Parathyroid adenoma (tissue), 2 donors: Measurements from ENCODE around the gene GRIK4.

Experiments
- H2AFZ ChIP-seq: fragments of 300-600 bp; sonication (generic); one replicate; pipeline ENCODE4 v1.7.0; 2017; ENCODE audit warnings: antibody characterized with exemption, mild to moderate bottlenecking
- H3K27ac ChIP-seq: fragments of 300-600 bp; sonication (generic); one replicate; pipeline ENCODE4 v1.7.0; 2017
- H3K27me3 ChIP-seq: fragments of 300-600 bp; sonication (generic); one replicate; pipeline ENCODE4 v1.7.0; 2017; ENCODE audit warnings: low read length; ENCODE audit not compliant: control insufficient read depth, insufficient read depth
- H3K36me3 ChIP-seq: fragments of 300-600 bp; sonication (generic); one replicate; pipeline ENCODE4 v1.7.0; 2017; ENCODE audit warnings: low read length; ENCODE audit not compliant: control insufficient read depth, insufficient read depth
- H3K4me1 ChIP-seq: fragments of 300-600 bp; sonication (generic); one replicate; pipeline ENCODE4 v1.7.0; 2017; ENCODE audit warnings: control low read depth
- H3K4me2 ChIP-seq: fragments of 300-600 bp; sonication (generic); one replicate; pipeline ENCODE4 v1.7.0; 2017; ENCODE audit warnings: low read length
- H3K4me3 ChIP-seq: fragments of 300-600 bp; sonication (generic); one replicate; pipeline ENCODE4 v1.7.0; 2017; ENCODE audit warnings: low read depth, low read length
- H3K79me2 ChIP-seq: fragments of 300-600 bp; sonication (generic); one replicate; pipeline ENCODE4 v1.7.0; 2017; ENCODE audit warnings: control low read depth
- H3K9ac ChIP-seq: fragments of 300-600 bp; sonication (generic); one replicate; pipeline ENCODE4 v1.7.0; 2017; ENCODE audit warnings: mild to moderate bottlenecking
- H3K9me3 ChIP-seq: fragments of 300-600 bp; sonication (generic); one replicate; pipeline ENCODE4 v1.7.0; 2017; ENCODE audit warnings: low read length; ENCODE audit not compliant: control insufficient read depth
- CTCF ChIP-seq: fragments of 300-600 bp; sonication (generic); IDR thresholded peaks from one replicate; pipeline ENCODE4 v1.7.0; 2017; ENCODE audit warnings: antibody characterized with exemption, mild to moderate bottlenecking
- donor health status: primary hyperparathyroidism.

Gene GRIK4

DNA sequence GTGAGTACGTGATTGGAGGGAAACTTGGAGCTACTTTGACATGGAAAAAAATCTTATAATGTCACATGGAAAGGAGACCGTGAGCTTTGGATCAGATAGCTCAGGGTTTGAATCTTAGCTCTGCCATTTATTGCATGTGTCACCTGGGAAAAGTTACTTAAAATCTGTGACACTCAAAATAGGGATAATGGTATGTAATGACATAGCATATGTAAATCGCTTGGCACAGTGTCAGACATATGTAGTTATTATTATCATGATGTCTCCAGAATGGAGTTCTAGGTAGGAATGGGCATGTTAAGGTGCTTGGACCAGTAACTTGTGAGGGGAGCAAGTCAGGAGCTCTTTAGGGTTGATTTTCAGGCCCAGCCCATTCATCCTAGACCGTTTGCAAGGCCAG is 75.8 kb downstream of the GRIK4 start:
- no peak overlapping the region for H3K4me2 ChIP-seq
- no peak overlapping the region for H3K4me3 ChIP-seq
- no peaks in the 10 kb centered on the region for H3K79me2 ChIP-seq
- H3K27ac ChIP-seq, result no peak overlapping the region
- no peaks in the 10 kb centered on the region for H3K4me1 ChIP-seq
- no peaks in the 10 kb centered on the region for H3K36me3 ChIP-seq
- H3K27me3 ChIP-seq, result no peaks in the 10 kb centered on the region
- no peak for TF ChIP-seq CTCF
- H3K9ac ChIP-seq, result no peak overlapping the region
- no peak overlapping the region for H2AFZ ChIP-seq
- H3K9me3 ChIP-seq, result no peaks in the 10 kb centered on the region

- no peak overlapping the region for H3K4me3 ChIP-seq
- no peaks in the 10 kb centered on the region for H3K27me3 ChIP-seq
- H3K27ac ChIP-seq, result no peak overlapping the region
- no peak overlapping the region for H3K9ac ChIP-seq
- no peak overlapping the region for H3K4me2 ChIP-seq
- H2AFZ ChIP-seq, result no peak overlapping the region
- TF ChIP-seq CTCF, result no peak
- no peaks in the 10 kb centered on the region for H3K9me3 ChIP-seq
- no peaks in the 10 kb centered on the region for H3K36me3 ChIP-seq
- no peaks in the 10 kb centered on the region for H3K4me1 ChIP-seq
- H3K79me2 ChIP-seq, result no peaks in the 10 kb centered on the region
These were observed 77.8 kb downstream of the GRIK4 start for GRCh38 chr11:120589376-120589775.

GRCh38 chr11:120590472-120590871 is 78.9 kb downstream of the GRIK4 start:
- Histone ChIP-seq H3K4me1 (no peaks in the 10 kb centered on the region), H3K27me3 (no peaks in the 10 kb centered on the region), H3K27ac (no peak overlapping the region), H3K79me2 (no peaks in the 10 kb centered on the region), H3K4me3 (no peak overlapping the region), H3K9me3 (no peaks in the 10 kb centered on the region), H2AFZ (no peak overlapping the region), H3K9ac (no peak overlapping the region), H3K36me3 (no peaks in the 10 kb centered on the region), H3K4me2 (no peak overlapping the region)
- TF ChIP-seq CTCF, result no peak

DNA sequence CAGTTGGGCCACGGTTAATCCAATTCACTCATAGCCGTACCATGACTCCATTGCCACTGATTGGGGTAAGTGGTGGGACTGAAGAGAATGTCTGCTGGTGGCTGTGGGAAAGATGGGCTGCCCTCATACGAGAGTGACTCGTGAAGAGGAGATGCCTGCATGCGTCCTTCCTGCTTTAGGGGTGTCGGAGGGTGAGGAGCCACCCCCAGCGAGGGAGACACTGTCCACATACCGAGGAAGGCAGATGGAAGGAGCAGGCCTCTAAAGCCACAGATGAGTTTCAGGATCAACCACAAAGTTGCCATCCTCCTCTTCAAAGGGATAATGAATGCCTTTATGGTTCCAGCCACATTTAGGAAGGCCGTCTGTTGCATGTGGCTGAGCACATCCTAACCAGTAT is 83.2 kb downstream of the GRIK4 start:
- H3K4me2 ChIP-seq, result no peak overlapping the region
- no peaks in the 10 kb centered on the region for H3K9me3 ChIP-seq
- H3K27ac ChIP-seq, result no peak overlapping the region
- H3K4me1 ChIP-seq, result no peaks in the 10 kb centered on the region
- H3K36me3 ChIP-seq, result no peaks in the 10 kb centered on the region
- H3K27me3 ChIP-seq, result no peaks in the 10 kb centered on the region
- no peak for TF ChIP-seq CTCF
- no peak overlapping the region for H2AFZ ChIP-seq
- no peak overlapping the region for H3K4me3 ChIP-seq
- no peaks in the 10 kb centered on the region for H3K79me2 ChIP-seq
- no peak overlapping the region for H3K9ac ChIP-seq

DNA sequence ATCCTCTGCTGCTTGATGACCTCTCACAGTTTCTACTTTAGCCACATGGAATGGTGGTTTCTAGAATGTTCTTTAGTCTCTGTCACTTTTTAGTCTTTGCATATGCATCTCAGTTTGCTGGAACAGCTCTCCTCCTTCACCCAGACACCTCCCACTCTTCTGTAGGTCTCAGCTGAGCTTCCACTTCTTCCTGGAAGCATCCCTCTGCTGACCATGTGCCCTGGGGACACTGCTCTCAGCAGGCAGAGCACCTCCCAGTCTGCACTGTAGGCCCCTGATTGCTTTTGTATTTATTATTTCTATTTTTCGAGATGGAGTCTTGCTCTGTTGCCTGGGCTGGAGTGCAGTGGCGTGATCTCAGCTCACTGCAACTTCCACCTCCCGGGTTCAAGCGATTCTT is 84.0 kb downstream of the GRIK4 start:
- no peaks in the 10 kb centered on the region for H3K79me2 ChIP-seq
- no peak overlapping the region for H3K4me2 ChIP-seq
- no peaks in the 10 kb centered on the region for H3K27me3 ChIP-seq
- H3K4me3 ChIP-seq, result no peak overlapping the region
- TF ChIP-seq CTCF, result no peak
- no peak overlapping the region for H3K27ac ChIP-seq
- H3K36me3 ChIP-seq, result no peaks in the 10 kb centered on the region
- H3K4me1 ChIP-seq, result no peaks in the 10 kb centered on the region
- H3K9ac ChIP-seq, result no peak overlapping the region
- no peaks in the 10 kb centered on the region for H3K9me3 ChIP-seq
- no peak overlapping the region for H2AFZ ChIP-seq
